Brain microvascular endothelial cell (primary cell): ENCODE results near the gene CAMTA1.
"Not testable (repeated sequence)": the region's sequence is repeated elsewhere in the genome, so short reads cannot be mapped to it uniquely, and the experiment has no call there.

Experiments used
- DNase-seq: peaks from one replicate; pipeline ENCODE4 v3.0.0-alpha.2; 2020
- H3K27ac ChIP-seq: fragments of 250-450 bp; sonication (Bioruptor Pico); 2 replicates; pipeline ENCODE4 v1.5.1; 2020; ENCODE audit warnings: mild to moderate bottlenecking, moderate library complexity
- H3K27me3 ChIP-seq: fragments of 250-450 bp; sonication (Bioruptor Pico); replicated peaks from 2 replicates; pipeline ENCODE4 v1.5.1; 2020; ENCODE audit warnings: mild to moderate bottlenecking
- H3K36me3 ChIP-seq: fragments of 250-450 bp; sonication (Bioruptor Pico); replicated peaks from 2 replicates; pipeline ENCODE4 v1.5.1; 2020; ENCODE audit warnings: mild to moderate bottlenecking
- H3K4me3 ChIP-seq: 2 replicates; pipeline ENCODE4 v1.5.1; 2011; ENCODE audit warnings: low read depth, mild to moderate bottlenecking, control low read depth, low read length, moderate library complexity
- CTCF ChIP-seq: IDR thresholded peaks from 2 replicates; pipeline ENCODE4 v1.5.1; 2011; ENCODE audit warnings: low read depth, mild to moderate bottlenecking, moderate library complexity, low read length, control low read depth, inconsistent platforms; ENCODE audit errors: missing control alignments
- in situ Hi-C: cut with HindIII; loops from 2 replicates; pipeline ENCODE4 v1.10.0; 2017; ENCODE audit warnings: low sequenced_read_pairs, low pct_ligation_motif_present

Gene CAMTA1

GRCh38 chr1:7707527-7707926, 922.3 kb downstream of the CAMTA1 start:
- in situ Hi-C loops, result no loop called here
- no peak for DNase-seq
- Histone ChIP-seq H3K36me3 (no peaks in the 10 kb centered on the region), H3K27ac (no peak overlapping the region), H3K4me3 (no peak overlapping the region), H3K27me3 (peaks cover 16% of the 10 kb centered on the region)
- no peak for TF ChIP-seq CTCF

DNA sequence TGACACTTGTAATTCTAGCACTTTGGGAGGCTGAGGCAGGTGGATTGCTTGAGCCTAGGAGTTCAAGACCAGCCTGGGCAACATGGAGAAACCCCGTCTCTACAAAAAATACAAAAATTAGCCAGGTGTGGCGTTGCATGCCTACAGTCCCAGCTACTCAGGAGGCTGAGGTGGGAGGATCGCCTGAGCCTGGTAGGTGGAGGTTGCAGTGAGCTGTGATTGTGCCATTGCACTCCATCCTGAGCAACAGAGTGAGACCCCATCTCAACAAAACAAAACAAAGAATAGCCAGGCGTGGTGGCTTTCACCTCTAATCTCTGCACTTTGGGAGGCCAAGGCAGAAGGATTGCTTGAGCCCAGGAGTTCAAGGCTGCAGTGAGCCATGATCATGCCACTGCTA, 922.8 kb downstream of the CAMTA1 start:
- peaks cover 11% of the 10 kb centered on the region for H3K27me3 ChIP-seq
- H3K36me3 ChIP-seq, result not testable (repeated sequence)

GRCh38 chr1:7710859-7711258, 925.6 kb downstream of the CAMTA1 start:
- in situ Hi-C loops, result no loop called here
- DNase-seq, result no peak
- no peak overlapping the region for H3K27ac ChIP-seq
- H3K4me3 ChIP-seq, result no peak overlapping the region
- no peaks in the 10 kb centered on the region for H3K27me3 ChIP-seq
- no peak for TF ChIP-seq CTCF
- H3K36me3 ChIP-seq, result no peaks in the 10 kb centered on the region

More for the DNA sequence above, 922.8 kb downstream of the CAMTA1 start:
- H3K27ac ChIP-seq, DNase-seq, H3K4me3 ChIP-seq, in situ Hi-C loops: not testable (repeated sequence)

- Histone ChIP-seq H3K4me3 (no peak overlapping the region), H3K27ac (no peak overlapping the region), H3K27me3 (no peaks in the 10 kb centered on the region), H3K36me3 (no peaks in the 10 kb centered on the region)
- DNase-seq, result no peak
- in situ Hi-C loops, result no loop called here
- no peak for TF ChIP-seq CTCF
Observed at GRCh38 chr1:7712731-7713323, 927.6 kb downstream of the CAMTA1 start.

DNA sequence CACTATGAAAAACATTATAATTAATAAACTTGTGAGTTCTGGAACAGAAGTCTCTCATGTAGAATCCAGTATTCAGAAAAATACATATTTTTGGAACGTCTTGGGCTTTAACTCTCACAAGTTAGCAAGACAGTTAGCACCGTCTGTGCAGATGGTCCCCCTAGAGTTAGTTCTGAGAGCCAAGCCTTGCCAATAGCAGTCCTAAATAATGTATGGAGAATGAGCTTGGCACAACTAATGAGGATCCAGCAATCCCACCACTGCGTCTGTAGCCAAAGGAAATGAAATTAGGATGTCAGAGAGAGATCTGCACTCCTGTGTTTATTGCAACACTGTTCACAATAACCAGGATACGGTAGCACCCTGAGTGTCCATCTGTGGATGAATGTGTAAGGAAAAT, 931.3 kb downstream of the CAMTA1 start:
- TF ChIP-seq CTCF, result no peak
- DNase-seq, result no peak
- no peak overlapping the region for H3K27ac ChIP-seq
- no peaks in the 10 kb centered on the region for H3K36me3 ChIP-seq
- no peak overlapping the region for H3K4me3 ChIP-seq
- no peaks in the 10 kb centered on the region for H3K27me3 ChIP-seq
- in situ Hi-C loops, result no loop called here

GRCh38 chr1:7717748-7718368, 932.6 kb downstream of the CAMTA1 start:
- DNase-seq, result no peak
- Histone ChIP-seq H3K36me3 (no peaks in the 10 kb centered on the region), H3K27me3 (no peaks in the 10 kb centered on the region), H3K4me3 (no peak overlapping the region), H3K27ac (no peak overlapping the region)
- in situ Hi-C loops, result no loop called here
- TF ChIP-seq CTCF, result no peak
